Neuronal stem cell (in vitro differentiated cells): ENCODE results near the gene UFSP2.

Experiments
- DNase-seq: peaks from one replicate; pipeline ENCODE4 v3.0.0-alpha.2; 2013; ENCODE audit warnings: low spot score
- H2AFZ ChIP-seq: one replicate; pipeline ENCODE4 v1.6.1; 2013; ENCODE audit warnings: mild to moderate bottlenecking, low read length, inconsistent platforms
- H2AK5ac ChIP-seq: 2 replicates; pipeline ENCODE4 v1.6.1; 2013; ENCODE audit warnings: low read depth, mild to moderate bottlenecking, inconsistent platforms, low read length, moderate library complexity, mixed read lengths
- H2BK120ac ChIP-seq: 2 replicates; pipeline ENCODE4 v1.6.1; 2013; ENCODE audit warnings: low read depth, mild to moderate bottlenecking, inconsistent platforms, low read length, moderate library complexity, mixed read lengths
- H2BK12ac ChIP-seq: one replicate; pipeline ENCODE4 v1.6.1; 2013; ENCODE audit warnings: low read length, inconsistent platforms
- H2BK15ac ChIP-seq: 2 replicates; pipeline ENCODE4 v1.6.1; 2013; ENCODE audit warnings: mild to moderate bottlenecking, low read length, inconsistent platforms, mixed read lengths
- H2BK5ac ChIP-seq: one replicate; pipeline ENCODE4 v1.6.1; 2013; ENCODE audit warnings: inconsistent platforms, mild to moderate bottlenecking, low read length, moderate library complexity
- H3K14ac ChIP-seq: one replicate; pipeline ENCODE4 v1.6.1; 2013; ENCODE audit warnings: low read length, inconsistent platforms
- H3K18ac ChIP-seq: 2 replicates; pipeline ENCODE4 v1.6.1; 2013; ENCODE audit warnings: low read length, inconsistent platforms
- H3K23ac ChIP-seq: 2 replicates; pipeline ENCODE4 v1.6.1; 2013; ENCODE audit warnings: low read depth, mild to moderate bottlenecking, mixed read lengths, low read length, inconsistent platforms; ENCODE audit not compliant: poor library complexity
- H3K27ac ChIP-seq: replicated peaks from 3 replicates; pipeline ENCODE4 v1.5.1; 2013; ENCODE audit warnings: low read length, inconsistent platforms
- H3K27me3 ChIP-seq, 3 experiments: 2 replicates each; pipeline ENCODE4 v1.6.1; 2013; ENCODE audit warnings: low read length in 3 of 3, mild to moderate bottlenecking in 2 of 3, inconsistent platforms in 1 of 3, low read depth in 1 of 3, mixed read lengths in 1 of 3, moderate library complexity in 1 of 3; ENCODE audit not compliant: control insufficient read depth in 3 of 3, insufficient read depth in 3 of 3
- H3K36me3 ChIP-seq, 2 donors: replicated peaks in 1 of 2; 2 replicates each; pipeline ENCODE4 v1.6.1; 2013; ENCODE audit warnings: low read length in 2 of 2; ENCODE audit not compliant: control insufficient read depth in 2 of 2, insufficient read depth in 2 of 2
- H3K4ac ChIP-seq: 2 replicates; pipeline ENCODE4 v1.6.1; 2013; ENCODE audit warnings: inconsistent platforms, mild to moderate bottlenecking, low read length, moderate library complexity
- H3K4me1 ChIP-seq, 2 donors: 1 replicate in 1 of 2; 2 replicates in 1 of 2; pipeline ENCODE4 v1.6.1; 2013; ENCODE audit warnings: low read length in 2 of 2, low read depth in 1 of 2; ENCODE audit not compliant: control insufficient read depth in 2 of 2, insufficient read depth in 1 of 2
- H3K4me2 ChIP-seq: one replicate; pipeline ENCODE4 v1.6.1; 2013; ENCODE audit warnings: mild to moderate bottlenecking, low read length, inconsistent platforms; ENCODE audit not compliant: insufficient read depth, poor library complexity, severe bottlenecking
- H3K4me3 ChIP-seq, 2 donors: 2 replicates each; pipeline ENCODE4 v1.5.1; 2013; ENCODE audit warnings: low read length in 2 of 2, mild to moderate bottlenecking in 2 of 2, inconsistent platforms in 1 of 2, moderate library complexity in 1 of 2
- H3K79me1 ChIP-seq: one replicate; pipeline ENCODE4 v1.6.1; 2013; ENCODE audit warnings: low read depth, mild to moderate bottlenecking, inconsistent platforms, low read length, moderate library complexity
- H3K9ac ChIP-seq: one replicate; pipeline ENCODE4 v1.6.1; 2013; ENCODE audit warnings: mild to moderate bottlenecking, low read depth, low read length, inconsistent platforms; ENCODE audit not compliant: poor library complexity
- H3K9me3 ChIP-seq, 2 donors: replicated peaks in 1 of 2; 2 replicates each; pipeline versions ENCODE3 to v1.6.1; 2013; ENCODE audit warnings: low read length in 2 of 2, mild to moderate bottlenecking in 2 of 2, inconsistent platforms in 1 of 2, low read depth in 1 of 2, mixed read lengths in 1 of 2, moderate library complexity in 1 of 2; ENCODE audit not compliant: control insufficient read depth in 2 of 2, insufficient read depth in 1 of 2
- H4K8ac ChIP-seq: one replicate; pipeline ENCODE4 v1.6.1; 2013; ENCODE audit warnings: low read depth, mild to moderate bottlenecking, inconsistent platforms, low read length, moderate library complexity
- H4K91ac ChIP-seq: one replicate; pipeline ENCODE4 v1.6.1; 2013; ENCODE audit warnings: low read length, low read depth, mild to moderate bottlenecking, inconsistent platforms; ENCODE audit not compliant: poor library complexity
- WGBS, 2 donors: extraction: QIAGEN DNeasy Blood & Tissue Kit; methylation state at CpG; one replicate each; pipeline ENCODE4 v1.1.7; 2013; ENCODE audit warnings: missing lambda C conversion rate in 2 of 2, mixed read lengths in 1 of 2; ENCODE audit not compliant: insufficient read length in 2 of 2, insufficient replicate concordance in 1 of 2; ENCODE audit errors: extremely low coverage in 2 of 2; 5-methylcytosine and 5-hydroxymethylcytosine counted together

The UFSP2 gene

DNA sequence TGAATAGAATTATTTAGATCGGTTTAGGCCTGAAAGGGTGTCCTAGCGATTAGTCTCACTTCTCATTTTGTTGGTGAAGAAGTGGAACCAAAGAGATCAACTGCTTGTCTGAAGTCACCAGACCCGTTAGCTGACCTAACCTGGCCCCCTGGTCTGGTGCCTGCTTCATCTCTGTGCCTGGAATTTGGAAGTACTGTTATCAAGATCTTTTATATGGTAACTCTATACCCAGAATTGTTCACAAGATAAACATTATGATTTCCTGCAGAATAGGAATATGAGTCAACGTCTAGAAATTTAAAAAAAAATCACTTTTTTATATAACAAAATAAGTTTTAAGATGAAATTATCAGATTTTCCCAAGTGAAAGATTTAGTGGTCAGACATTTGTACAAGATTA, 67.2 kb downstream of the UFSP2 start:
- no peak overlapping the region for H2BK12ac ChIP-seq
- H3K9me3 ChIP-seq, result no peaks in the 10 kb centered on the region
- H2AK5ac ChIP-seq, result no peak overlapping the region
- no peak overlapping the region for H2BK5ac ChIP-seq
- H3K4me3 ChIP-seq, result no peak overlapping the region
- no peak overlapping the region for H3K14ac ChIP-seq
- no peak overlapping the region for H2AFZ ChIP-seq
- H2BK120ac ChIP-seq, result no peak overlapping the region
- no peak overlapping the region for H2BK15ac ChIP-seq
- no peak overlapping the region for H3K27ac ChIP-seq
- no peaks in the 10 kb centered on the region for H3K79me1 ChIP-seq
- DNase-seq, result no peak
- no peak overlapping the region for H3K4ac ChIP-seq
- no peaks in the 10 kb centered on the region for H3K4me1 ChIP-seq
- H3K23ac ChIP-seq, result no peak overlapping the region
- H4K91ac ChIP-seq, result no peak overlapping the region
- H3K9ac ChIP-seq, result no peak overlapping the region
- H3K36me3 ChIP-seq, result peaks cover 0 to 20% of the 10 kb centered on the region in 2 donors
- WGBS, 2 donors, result no CpG with 5 or more reads among the region's 4 CpGs
- H3K18ac ChIP-seq, result no peak overlapping the region
- no peak overlapping the region for H4K8ac ChIP-seq
- H3K4me2 ChIP-seq, result no peak overlapping the region
- no peaks in the 10 kb centered on the region for H3K27me3 ChIP-seq

DNA sequence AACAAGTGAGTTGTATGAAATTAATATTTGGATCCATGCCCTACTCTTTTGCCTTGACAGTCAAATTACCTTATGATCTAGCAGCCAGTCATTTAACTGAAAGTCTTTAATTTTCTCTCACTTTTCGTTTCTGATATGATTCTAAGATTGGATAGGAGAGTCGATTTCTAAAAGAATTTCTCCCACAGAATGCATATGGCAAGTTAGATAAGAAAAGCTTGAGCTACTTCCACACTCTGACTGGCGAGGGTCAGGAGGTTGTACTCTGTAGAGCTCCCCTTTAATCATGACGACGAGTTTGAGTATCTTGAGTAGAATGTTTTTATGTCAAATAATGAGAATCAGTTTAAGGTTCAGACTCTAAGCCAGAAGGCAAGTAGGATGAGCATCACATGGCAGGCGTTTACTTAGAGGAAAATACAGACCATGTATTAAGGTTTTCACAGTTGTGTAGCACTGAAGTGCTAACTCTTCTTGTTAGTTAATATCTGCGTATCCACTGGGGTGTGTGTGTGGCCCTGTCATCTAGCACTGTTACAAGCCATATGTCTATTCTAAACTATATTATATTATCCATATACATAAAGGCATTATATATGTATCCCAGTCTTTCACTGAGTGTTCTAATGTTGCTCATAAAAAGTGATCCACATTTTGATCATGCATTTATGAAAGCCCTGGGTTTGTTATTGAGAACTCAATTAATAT, 67.9 kb downstream of the UFSP2 start:
- no peak overlapping the region for H3K9ac ChIP-seq
- H2AK5ac ChIP-seq, result no peak overlapping the region
- no peak overlapping the region for H3K14ac ChIP-seq
- H4K91ac ChIP-seq, result no peak overlapping the region
- H2BK5ac ChIP-seq, result no peak overlapping the region
- no peak overlapping the region for H2BK12ac ChIP-seq
- H3K79me1 ChIP-seq, result no peaks in the 10 kb centered on the region
- WGBS, 2 donors, result no CpG with 5 or more reads among the region's 7 CpGs
- no peak overlapping the region for H2BK120ac ChIP-seq
- no peaks in the 10 kb centered on the region for H3K4me1 ChIP-seq
- H3K36me3 ChIP-seq, result peaks cover 0 to 16% of the 10 kb centered on the region in 2 donors
- H3K27ac ChIP-seq, result no peak overlapping the region
- no peak overlapping the region for H3K18ac ChIP-seq
- H3K23ac ChIP-seq, result no peak overlapping the region
- no peak overlapping the region for H3K4ac ChIP-seq
- no peak for DNase-seq
- no peaks in the 10 kb centered on the region for H3K27me3 ChIP-seq
- H2BK15ac ChIP-seq, result no peak overlapping the region
- no peaks in the 10 kb centered on the region for H3K9me3 ChIP-seq
- H2AFZ ChIP-seq, result no peak overlapping the region
- no peak overlapping the region for H4K8ac ChIP-seq
- no peak overlapping the region for H3K4me3 ChIP-seq
- no peak overlapping the region for H3K4me2 ChIP-seq

- Histone ChIP-seq H3K4me3 (no peak overlapping the region), H3K4me1 (no peaks in the 10 kb centered on the region), H3K9me3 (no peaks in the 10 kb centered on the region), H3K14ac (no peak overlapping the region), H2AK5ac (no peak overlapping the region), H3K4ac (no peak overlapping the region), H2BK12ac (no peak overlapping the region), H2BK120ac (no peak overlapping the region), H3K4me2 (no peak overlapping the region), H3K9ac (no peak overlapping the region), H4K8ac (no peak overlapping the region), H3K27me3 (no peaks in the 10 kb centered on the region), H2BK5ac (no peak overlapping the region), H2BK15ac (no peak overlapping the region), H3K23ac (no peak overlapping the region), H4K91ac (no peak overlapping the region), H3K36me3 (peaks cover 5 to 19% of the 10 kb centered on the region in 2 donors), H3K18ac (no peak overlapping the region), H2AFZ (no peak overlapping the region), H3K79me1 (no peaks in the 10 kb centered on the region), H3K27ac (no peak overlapping the region)
- DNase-seq, result no peak
- no CpG with 5 or more reads among the region's 5 CpGs for WGBS, 2 donors
Measured at GRCh38 chr4:185357211-185357610, 68.6 kb downstream of the UFSP2 start.

- no CpG with 5 or more reads among the region's 2 CpGs for WGBS, 2 donors
Measured at GRCh38 chr4:185352741-185353140, 73.0 kb downstream of the UFSP2 start.

More at GRCh38 chr4:185352741-185353140, 73.0 kb downstream of the UFSP2 start:
- no peaks in the 10 kb centered on the region for H3K27me3 ChIP-seq
- H2BK15ac ChIP-seq, result no peak overlapping the region
- H3K4me3 ChIP-seq, result no peak overlapping the region
- no peak overlapping the region for H2BK120ac ChIP-seq
- H3K4me2 ChIP-seq, result no peak overlapping the region
- no peaks in the 10 kb centered on the region for H3K4me1 ChIP-seq
- no peak overlapping the region for H2AK5ac ChIP-seq
- no peak overlapping the region for H3K23ac ChIP-seq
- H2AFZ ChIP-seq, result no peak overlapping the region
- no peak overlapping the region for H4K91ac ChIP-seq
- peaks cover 12 to 41% of the 10 kb centered on the region in 2 donors for H3K36me3 ChIP-seq
- no peak overlapping the region for H3K18ac ChIP-seq
- H3K9me3 ChIP-seq, result no peaks in the 10 kb centered on the region
- peak overlapping the region; percentile 63 for H2BK5ac ChIP-seq
- no peaks in the 10 kb centered on the region for H3K79me1 ChIP-seq
- H3K27ac ChIP-seq, result no peak overlapping the region
- H3K4ac ChIP-seq, result peak overlapping the region; percentile 90
- no peak overlapping the region for H4K8ac ChIP-seq
- H3K9ac ChIP-seq, result peak overlapping the region; percentile 51
- no peak overlapping the region for H2BK12ac ChIP-seq
- H3K14ac ChIP-seq, result no peak overlapping the region
- no peak for DNase-seq
